Activated CD4-positive, alpha-beta T cell treated with anti-CD3 and anti-CD28 coated beads, Interleukin-2, amount 50 U/mL, for 1 hour (primary cell): ENCODE results near the gene ID2.

Experiments
- DNase-seq: peaks from one replicate; pipeline ENCODE4 v3.0.0-alpha.2; 2020

ID2 gene

GRCh38 chr2:8648441-8649213 lies 33.2 kb upstream of the ID2 start:
- no peak for DNase-seq

GRCh38 chr2:8649718-8650117 lies 32.1 kb upstream of the ID2 start:
- no peak for DNase-seq

GRCh38 chr2:8650256-8650655 lies 31.6 kb upstream of the ID2 start:
- DNase-seq = no peak

GRCh38 chr2:8652774-8653426 lies 29.0 kb upstream of the ID2 start:
- no peak for DNase-seq

GRCh38 chr2:8653485-8653884 lies 28.4 kb upstream of the ID2 start:
- DNase-seq = no peak

- no peak for DNase-seq
Observed at GRCh38 chr2:8654041-8654440, 27.8 kb upstream of the ID2 start.

GRCh38 chr2:8654483-8654882 lies 27.4 kb upstream of the ID2 start:
- no peak for DNase-seq

GRCh38 chr2:8656160-8656641 lies 25.7 kb upstream of the ID2 start:
- DNase-seq = no peak

- no peak for DNase-seq
Observed at GRCh38 chr2:8656811-8657210, 25.0 kb upstream of the ID2 start.

- DNase-seq = no peak
Observed at GRCh38 chr2:8657423-8658062, 24.3 kb upstream of the ID2 start.

- DNase-seq = no peak
Observed at GRCh38 chr2:8658064-8658862, 23.6 kb upstream of the ID2 start.

GRCh38 chr2:8659092-8659734 lies 22.6 kb upstream of the ID2 start:
- DNase-seq = no peak

GRCh38 chr2:8659735-8660492 lies 21.9 kb upstream of the ID2 start:
- no peak for DNase-seq

GRCh38 chr2:8661235-8661634 lies 20.6 kb upstream of the ID2 start:
- no peak for DNase-seq

GRCh38 chr2:8661736-8662135 lies 20.1 kb upstream of the ID2 start:
- no peak for DNase-seq

- DNase-seq = no peak
Observed at GRCh38 chr2:8662239-8662879, 19.5 kb upstream of the ID2 start.

GRCh38 chr2:8663997-8664396 lies 17.9 kb upstream of the ID2 start:
- DNase-seq = no peak

- no peak for DNase-seq
Observed at GRCh38 chr2:8666581-8666980, 15.3 kb upstream of the ID2 start.

GRCh38 chr2:8667896-8668512 lies 13.9 kb upstream of the ID2 start:
- DNase-seq = no peak

- no peak for DNase-seq
Observed at GRCh38 chr2:8669157-8669817, 12.6 kb upstream of the ID2 start.
